ENCODE data around the gene SLC26A3.

The SLC26A3 gene

DNA sequence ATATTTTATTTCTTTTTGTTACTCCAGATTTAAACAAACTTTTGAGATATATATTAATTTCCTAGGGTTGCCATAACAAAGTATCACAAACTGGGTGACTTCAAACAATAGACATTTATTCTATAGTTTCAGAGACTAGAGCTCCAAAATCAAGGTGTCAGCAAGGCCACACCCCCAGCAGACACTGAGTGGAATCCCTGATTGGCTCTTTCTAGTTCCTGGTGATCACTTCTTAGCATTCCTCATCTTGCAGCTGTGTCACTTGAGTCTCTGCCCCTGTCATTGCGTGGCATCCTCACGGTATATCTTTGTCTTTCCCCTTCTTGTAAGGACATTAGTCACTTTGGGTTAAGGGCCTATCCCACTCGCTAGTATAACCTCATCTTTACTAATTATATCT is 7.6 kb upstream of the SLC26A3 start:
- Histone ChIP-seq H3K9me3 (ENCODE audit: control insufficient read depth, insufficient read depth, low read depth, low read length) (no peaks in the 10 kb centered on the region), H3K4me3 (ENCODE audit: low read depth, low read length) (no peak overlapping the region), H3K27ac (ENCODE audit: extremely low read depth, low read depth, low read length) (no peak overlapping the region), H3K4me1 (ENCODE audit: control insufficient read depth, insufficient read depth, low read length) (no peaks in the 10 kb centered on the region; the same call in 1 of the 2 replicates), H3K36me3 (ENCODE audit: control insufficient read depth in 2 of 2, insufficient read depth in 1 of 2, low read length in 2 of 2) (no peaks in the 10 kb centered on the region)
- ChIA-PET POLR2A (no interaction called here), CTCF (interaction anchor here (0.6 kb wide), 1 partner anchor 678 kb away, joined by 3 read pairs; no protein-coding TSS in a partner anchor)
- TF ChIP-seq, protein P1, sequence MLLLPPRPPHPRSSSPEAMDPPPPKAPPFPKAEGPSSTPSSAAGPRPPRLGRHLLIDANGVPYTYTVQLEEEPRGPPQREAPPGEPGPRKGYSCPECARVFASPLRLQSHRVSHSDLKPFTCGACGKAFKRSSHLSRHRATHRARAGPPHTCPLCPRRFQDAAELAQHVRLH (tag by site-specific recombination; IDR thresholded peaks at IDR 0.05): no peak

DNA sequence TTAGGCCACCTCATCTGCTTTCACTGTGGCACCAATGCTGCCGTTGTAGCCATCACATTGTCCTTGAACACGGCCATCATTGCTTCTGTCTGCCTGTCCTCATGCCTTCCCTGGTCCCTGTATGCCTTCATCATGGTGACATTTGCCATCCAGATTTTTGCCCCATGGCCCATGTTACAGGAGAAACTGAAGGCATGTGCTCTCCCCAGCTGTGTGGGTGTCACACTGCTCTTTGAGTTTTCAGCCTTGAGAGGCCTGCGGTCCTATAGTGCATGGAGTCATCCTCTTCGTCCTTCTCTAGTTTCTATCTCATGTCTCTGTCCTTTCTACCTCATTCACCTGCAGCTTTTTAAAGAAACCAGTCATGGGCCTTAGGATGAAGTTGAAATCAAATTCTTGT is 6.2 kb upstream of the SLC26A3 start:
- H3K4me1 ChIP-seq (ENCODE audit: control insufficient read depth, insufficient read depth, low read length): no peaks in the 10 kb centered on the region
- H3K27ac ChIP-seq (ENCODE audit: extremely low read depth, low read depth, low read length): no peak overlapping the region
- H3K9me3 ChIP-seq (ENCODE audit: control insufficient read depth, insufficient read depth, low read depth, low read length): no peaks in the 10 kb centered on the region
- ChIA-PET CTCF (interaction anchor here (0.7 to 1.1 kb wide), 2 partner anchors 66 to 435 kb away, joined by 4 read pairs; no protein-coding TSS in a partner anchor), POLR2A (no interaction called here)
- TF ChIP-seq ZNF571 (tag by site-specific recombination; IDR thresholded peaks at IDR 0.05) (no peak), ZNF596 (tag by site-specific recombination; IDR thresholded peaks at IDR 0.05) (no peak), ZNF184 (tag by site-specific recombination; IDR thresholded peaks at IDR 0.05) (no peak), ZNF175 (tag by site-specific recombination; IDR thresholded peaks at IDR 0.05) (no peak), OSR2 (tag by site-specific recombination; IDR thresholded peaks at IDR 0.05) (no peak), ZNF292 (tag by site-specific recombination; IDR thresholded peaks at IDR 0.05; ENCODE audit: borderline replicate concordance, low read depth) (no peak), MYNN (tag by site-specific recombination; IDR thresholded peaks at IDR 0.05; ENCODE audit: borderline replicate concordance) (no peak), ZNF561 (tag by site-specific recombination; IDR thresholded peaks at IDR 0.05; ENCODE audit: borderline replicate concordance) (no peak), SALL2 (tag by site-specific recombination; IDR thresholded peaks at IDR 0.05; ENCODE audit: borderline replicate concordance) (no peak), FEZF1 (tag by site-specific recombination; IDR thresholded peaks at IDR 0.05) (no peak), ZNF174 (tag by site-specific recombination; IDR thresholded peaks at IDR 0.05) (no peak), ZIC2 (tag by site-specific recombination; IDR thresholded peaks at IDR 0.05) (no peak), KLF1 (tag by site-specific recombination; IDR thresholded peaks at IDR 0.05) (no peak), ZNF548 (tag by site-specific recombination; IDR thresholded peaks at IDR 0.05) (no peak), ZNF24 (tag by site-specific recombination; IDR thresholded peaks at IDR 0.05) (no peak), ZNF501 (tag by site-specific recombination; IDR thresholded peaks at IDR 0.05) (no peak)
- TF ChIP-seq, protein P2, sequence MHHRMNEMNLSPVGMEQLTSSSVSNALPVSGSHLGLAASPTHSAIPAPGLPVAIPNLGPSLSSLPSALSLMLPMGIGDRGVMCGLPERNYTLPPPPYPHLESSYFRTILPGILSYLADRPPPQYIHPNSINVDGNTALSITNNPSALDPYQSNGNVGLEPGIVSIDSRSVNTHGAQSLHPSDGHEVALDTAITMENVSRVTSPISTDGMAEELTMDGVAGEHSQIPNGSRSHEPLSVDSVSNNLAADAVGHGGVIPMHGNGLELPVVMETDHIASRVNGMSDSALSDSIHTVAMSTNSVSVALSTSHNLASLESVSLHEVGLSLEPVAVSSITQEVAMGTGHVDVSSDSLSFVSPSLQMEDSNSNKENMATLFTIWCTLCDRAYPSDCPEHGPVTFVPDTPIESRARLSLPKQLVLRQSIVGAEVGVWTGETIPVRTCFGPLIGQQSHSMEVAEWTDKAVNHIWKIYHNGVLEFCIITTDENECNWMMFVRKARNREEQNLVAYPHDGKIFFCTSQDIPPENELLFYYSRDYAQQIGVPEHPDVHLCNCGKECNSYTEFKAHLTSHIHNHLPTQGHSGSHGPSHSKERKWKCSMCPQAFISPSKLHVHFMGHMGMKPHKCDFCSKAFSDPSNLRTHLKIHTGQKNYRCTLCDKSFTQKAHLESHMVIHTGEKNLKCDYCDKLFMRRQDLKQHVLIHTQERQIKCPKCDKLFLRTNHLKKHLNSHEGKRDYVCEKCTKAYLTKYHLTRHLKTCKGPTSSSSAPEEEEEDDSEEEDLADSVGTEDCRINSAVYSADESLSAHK (tag by site-specific recombination; IDR thresholded peaks at IDR 0.05): no peak
- no peaks in the 10 kb centered on the region for H3K36me3 ChIP-seq (ENCODE audit: control insufficient read depth in 2 of 2, insufficient read depth in 1 of 2, low read length in 2 of 2)
- H3K4me3 ChIP-seq (ENCODE audit: low read depth, low read length): no peak overlapping the region

DNA sequence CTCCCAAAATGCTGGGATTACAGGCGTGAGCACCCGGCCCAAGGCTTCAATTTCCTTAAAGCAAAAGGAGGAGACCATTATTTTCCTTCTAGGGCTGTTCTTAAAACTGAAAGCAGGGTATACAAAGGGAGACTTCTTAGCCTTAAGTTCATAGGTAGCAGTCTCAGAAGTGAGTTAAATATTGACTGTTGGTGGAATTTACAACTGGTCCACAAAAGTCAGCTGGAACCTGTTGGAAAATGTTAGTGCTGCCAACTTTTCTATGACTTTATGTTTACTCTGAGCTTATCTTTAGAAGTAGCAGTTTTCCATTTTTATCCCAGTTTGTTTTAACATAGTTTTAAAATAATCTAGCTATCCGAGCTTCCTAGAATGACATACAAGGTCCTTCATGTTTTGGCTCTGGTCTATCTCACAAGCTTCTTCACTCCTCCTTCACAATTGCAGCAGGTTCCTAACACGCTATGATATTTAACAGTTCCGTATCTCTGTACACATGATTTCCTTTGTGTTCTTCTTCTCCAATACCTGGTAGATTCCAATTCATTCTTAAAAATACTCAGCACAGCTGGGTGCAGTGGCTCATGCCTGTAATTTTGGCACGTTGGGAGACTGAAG is 3.3 kb downstream of the SLC26A3 start:
- Histone ChIP-seq H3K27ac (ENCODE audit: extremely low read depth, low read depth, low read length) (no peak overlapping the region), H3K9me3 (ENCODE audit: control insufficient read depth, insufficient read depth, low read depth, low read length) (no peaks in the 10 kb centered on the region), H3K4me1 (ENCODE audit: control insufficient read depth, insufficient read depth, low read length) (no peaks in the 10 kb centered on the region), H3K36me3 (ENCODE audit: control insufficient read depth in 2 of 2, insufficient read depth in 1 of 2, low read length in 2 of 2) (no peaks in the 10 kb centered on the region), H3K4me3 (ENCODE audit: low read depth, low read length) (no peak overlapping the region)
- ChIA-PET POLR2A (no interaction called here), CTCF (interaction anchor here (0.9 to 1.3 kb wide), 3 partner anchors 16 to 79 kb away, joined by 3 to 5 read pairs (median 3); no protein-coding TSS in a partner anchor)
- TF ChIP-seq, protein P3, sequence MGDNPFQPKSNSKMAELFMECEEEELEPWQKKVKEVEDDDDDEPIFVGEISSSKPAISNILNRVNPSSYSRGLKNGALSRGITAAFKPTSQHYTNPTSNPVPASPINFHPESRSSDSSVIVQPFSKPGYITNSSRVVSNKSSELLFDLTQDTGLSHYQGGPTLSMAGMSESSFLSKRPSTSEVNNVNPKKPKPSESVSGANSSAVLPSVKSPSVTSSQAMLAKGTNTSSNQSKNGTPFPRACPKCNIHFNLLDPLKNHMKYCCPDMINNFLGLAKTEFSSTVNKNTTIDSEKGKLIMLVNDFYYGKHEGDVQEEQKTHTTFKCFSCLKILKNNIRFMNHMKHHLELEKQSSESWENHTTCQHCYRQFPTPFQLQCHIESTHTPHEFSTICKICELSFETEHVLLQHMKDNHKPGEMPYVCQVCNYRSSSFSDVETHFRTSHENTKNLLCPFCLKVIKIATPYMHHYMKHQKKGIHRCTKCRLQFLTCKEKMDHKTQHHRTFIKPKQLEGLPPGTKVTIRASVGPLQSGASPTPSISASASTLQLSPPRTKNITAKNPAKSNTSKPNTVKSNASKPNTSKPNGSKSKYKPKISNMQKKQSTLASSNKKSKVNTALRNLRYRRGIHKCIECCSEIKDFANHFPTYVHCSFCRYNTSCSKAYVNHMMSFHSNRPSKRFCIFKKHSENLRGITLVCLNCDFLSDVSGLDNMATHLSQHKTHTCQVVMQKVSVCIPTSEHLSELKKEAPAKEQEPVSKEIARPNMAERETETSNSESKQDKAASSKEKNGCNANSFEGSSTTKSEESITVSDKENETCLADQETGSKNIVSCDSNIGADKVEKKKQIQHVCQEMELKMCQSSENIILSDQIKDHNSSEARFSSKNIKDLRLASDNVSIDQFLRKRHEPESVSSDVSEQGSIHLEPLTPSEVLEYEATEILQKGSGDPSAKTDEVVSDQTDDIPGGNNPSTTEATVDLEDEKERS (tag by site-specific recombination; IDR thresholded peaks at IDR 0.05): no peak
- TF ChIP-seq, protein P4, sequence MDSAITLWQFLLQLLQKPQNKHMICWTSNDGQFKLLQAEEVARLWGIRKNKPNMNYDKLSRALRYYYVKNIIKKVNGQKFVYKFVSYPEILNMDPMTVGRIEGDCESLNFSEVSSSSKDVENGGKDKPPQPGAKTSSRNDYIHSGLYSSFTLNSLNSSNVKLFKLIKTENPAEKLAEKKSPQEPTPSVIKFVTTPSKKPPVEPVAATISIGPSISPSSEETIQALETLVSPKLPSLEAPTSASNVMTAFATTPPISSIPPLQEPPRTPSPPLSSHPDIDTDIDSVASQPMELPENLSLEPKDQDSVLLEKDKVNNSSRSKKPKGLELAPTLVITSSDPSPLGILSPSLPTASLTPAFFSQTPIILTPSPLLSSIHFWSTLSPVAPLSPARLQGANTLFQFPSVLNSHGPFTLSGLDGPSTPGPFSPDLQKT (IDR thresholded peaks at IDR 0.05; ENCODE audit: borderline replicate concordance, low read depth, low read length): no peak
- TF ChIP-seq ZNF654 (tag by site-specific recombination; IDR thresholded peaks at IDR 0.05; ENCODE audit: low read depth) (no peak), ZNF202 (tag by site-specific recombination; IDR thresholded peaks at IDR 0.05; ENCODE audit: borderline replicate concordance) (no peak), ZNF146 (tag by site-specific recombination; IDR thresholded peaks at IDR 0.05) (no peak)
- TF ChIP-seq, protein P5, sequence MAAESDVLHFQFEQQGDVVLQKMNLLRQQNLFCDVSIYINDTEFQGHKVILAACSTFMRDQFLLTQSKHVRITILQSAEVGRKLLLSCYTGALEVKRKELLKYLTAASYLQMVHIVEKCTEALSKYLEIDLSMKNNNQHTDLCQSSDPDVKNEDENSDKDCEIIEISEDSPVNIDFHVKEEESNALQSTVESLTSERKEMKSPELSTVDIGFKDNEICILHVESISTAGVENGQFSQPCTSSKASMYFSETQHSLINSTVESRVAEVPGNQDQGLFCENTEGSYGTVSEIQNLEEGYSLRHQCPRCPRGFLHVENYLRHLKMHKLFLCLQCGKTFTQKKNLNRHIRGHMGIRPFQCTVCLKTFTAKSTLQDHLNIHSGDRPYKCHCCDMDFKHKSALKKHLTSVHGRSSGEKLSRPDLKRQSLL (tag by site-specific recombination; IDR thresholded peaks at IDR 0.05): no peak

All from HEK293 (cell line).